ENCODE data around the gene DIABLO. TPM values are rescaled to one million over a fixed set of nuclear protein-coding genes. Genes with fewer than 3 reads are reported as not detected.

Gene DIABLO
- total and polyA plus RNA-seq, 9 of the 15 experiments (the other 6 are each of a cell fraction or from before 2014, with no cell fraction given) = 37.3 to 101 (median 80.1) TPM

DNA sequence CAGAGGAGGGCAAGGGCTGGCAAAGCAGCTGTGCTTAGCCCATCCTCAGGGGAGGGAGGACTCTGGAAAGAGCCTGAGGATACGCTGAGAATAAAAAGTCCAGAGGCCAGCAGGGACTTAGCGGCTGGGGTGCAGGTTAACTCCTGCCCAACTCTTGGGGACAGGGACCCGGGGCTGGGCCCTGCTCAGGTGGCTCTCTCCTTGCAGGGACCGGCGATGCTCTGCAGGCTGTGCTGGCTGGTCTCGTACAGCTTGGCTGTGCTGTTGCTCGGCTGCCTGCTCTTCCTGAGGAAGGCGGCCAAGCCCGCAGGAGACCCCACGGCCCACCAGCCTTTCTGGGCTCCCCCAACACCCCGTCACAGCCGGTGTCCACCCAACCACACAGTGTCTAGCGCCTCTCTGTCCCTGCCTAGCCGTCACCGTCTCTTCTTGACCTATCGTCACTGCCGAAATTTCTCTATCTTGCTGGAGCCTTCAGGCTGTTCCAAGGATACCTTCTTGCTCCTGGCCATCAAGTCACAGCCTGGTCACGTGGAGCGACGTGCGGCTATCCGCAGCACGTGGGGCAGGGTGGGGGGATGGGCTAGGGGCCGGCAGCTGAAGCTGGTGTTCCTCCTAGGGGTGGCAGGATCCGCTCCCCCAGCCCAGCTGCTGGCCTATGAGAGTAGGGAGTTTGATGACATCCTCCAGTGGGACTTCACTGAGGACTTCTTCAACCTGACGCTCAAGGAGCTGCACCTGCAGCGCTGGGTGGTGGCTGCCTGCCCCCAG, 19.6 kb downstream of the DIABLO start (continued):
- TF ChIP-seq CCNT2 (IDR thresholded peaks at IDR 0.05; ENCODE audit: borderline replicate concordance, extremely low read depth, insufficient read length, low read depth, low read length) = peak; percentile 28
- 0 out of 4 replicates have a peak, but pooled peaks of 1 of the 2 experiments have one; percentile 28 for TF ChIP-seq MLLT1 (IDR thresholded peaks at IDR 0.05)
- no peak for TF ChIP-seq THRB (CRISPR knock-in tag; conservative IDR thresholded peaks at IDR 0.05)
- TF ChIP-seq POLR2B (IDR thresholded peaks at IDR 0.05; ENCODE audit: low read depth, partially characterized antibody) = peak; percentile 58
- no peak for TF ChIP-seq ZKSCAN3 (CRISPR knock-in tag; IDR thresholded peaks at IDR 0.05)
- no peak for TF ChIP-seq NFIX (CRISPR knock-in tag; IDR thresholded peaks at IDR 0.05; ENCODE audit: low read depth)
- TF ChIP-seq RBFOX2 (IDR thresholded peaks at IDR 0.05; ENCODE audit: low read depth, low read length) = peak; percentile 42; the same call in 1 of the 2 replicates
